Measurements from ENCODE around the gene CCNE1. TPM values are rescaled to one million over a fixed set of nuclear protein-coding genes. Genes with fewer than 3 reads are reported as not detected.
A peak's percentile ranks its signal among the peaks of the same experiment; 100 is the strongest.

CCNE1 gene
- total and polyA plus RNA-seq, 10 of the 15 experiments (the other 5 are each of a cell fraction or from before 2014, with no cell fraction given), result 6.3 to 44.2 (median 35.8) TPM

DNA sequence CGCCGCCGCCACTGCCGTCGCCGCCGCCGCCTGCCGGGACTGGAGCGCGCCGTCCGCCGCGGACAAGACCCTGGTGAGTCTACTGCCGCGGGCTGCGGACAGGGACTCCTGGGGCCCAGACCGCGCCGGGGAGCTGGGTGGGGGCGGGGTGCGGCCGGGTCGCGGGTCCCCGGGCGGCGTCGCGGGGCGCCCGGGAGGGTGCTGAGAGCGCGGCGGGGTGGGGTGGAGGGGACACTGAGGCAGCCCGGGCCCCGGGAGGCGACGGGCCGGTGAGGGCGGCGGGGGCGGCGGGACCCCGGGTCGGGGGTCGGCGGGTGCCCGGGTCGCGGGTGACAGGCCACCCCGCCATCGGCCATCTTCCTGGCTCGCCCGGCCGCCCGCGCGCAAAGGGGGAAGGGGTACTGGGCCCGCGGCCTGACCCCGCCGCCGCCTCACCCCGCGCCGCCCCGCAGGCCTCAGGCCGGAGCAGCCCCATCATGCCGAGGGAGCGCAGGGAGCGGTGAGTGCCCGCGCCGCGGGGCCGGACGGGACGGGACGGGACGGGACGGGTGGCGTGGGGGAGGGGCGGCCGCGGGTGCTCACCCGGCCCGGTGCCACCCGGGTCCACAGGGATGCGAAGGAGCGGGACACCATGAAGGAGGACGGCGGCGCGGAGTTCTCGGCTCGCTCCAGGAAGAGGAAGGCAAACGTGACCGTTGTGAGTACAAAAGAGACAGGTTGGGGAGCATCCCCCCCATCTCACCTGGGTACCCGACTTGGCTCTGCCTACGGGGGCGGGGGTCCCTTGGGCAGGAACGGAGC lies 489 bp downstream of the CCNE1 start (continued):
- no peak for TF ChIP-seq MYC (IDR thresholded peaks at IDR 0.05; ENCODE audit: insufficient read depth, insufficient read length, insufficient replicate concordance, low read length, severe bottlenecking)
- TF ChIP-seq ELK1 (IDR thresholded peaks at IDR 0.05; ENCODE audit: low read depth, low read length), result no peak
- TF ChIP-seq ETV6 (conservative IDR thresholded peaks at IDR 0.05 in 1 of 2, IDR thresholded peaks at IDR 0.05 in 1 of 2; ENCODE audit: borderline replicate concordance in 1 of 2, low read depth in 1 of 2), result no peak

DNA sequence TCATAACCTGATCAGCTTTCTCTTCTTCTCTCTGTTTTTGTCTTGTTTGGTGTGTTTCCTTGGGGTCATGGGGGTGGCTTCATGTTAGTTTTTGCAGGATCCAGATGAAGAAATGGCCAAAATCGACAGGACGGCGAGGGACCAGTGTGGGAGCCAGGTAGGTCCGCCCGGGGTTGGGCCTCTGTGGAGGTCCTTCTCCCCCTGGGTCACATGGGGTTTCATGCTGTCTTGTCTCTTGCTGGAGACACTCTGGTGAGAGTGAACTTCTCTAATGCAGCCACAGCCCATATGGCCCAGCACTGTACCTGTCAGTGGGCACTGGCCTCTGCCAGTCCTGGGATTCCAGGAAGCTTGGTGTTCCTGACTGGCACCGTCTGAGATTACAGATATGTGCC lies 1.1 kb downstream of the CCNE1 start:
- ChIA-PET POLR2A (no interaction called here), CTCF (interaction anchor here (1.1 kb wide), 1 partner anchor 53 kb away, joined by 3 read pairs; no protein-coding TSS in a partner anchor), RAD21 (ENCODE audit: unreplicated experiment) (interaction anchor here (1.3 kb wide), 1 partner anchor 23 kb away, joined by 3 read pairs; no protein-coding TSS in a partner anchor), SMC1A (ENCODE audit: uncharacterized antibody, unreplicated experiment) (interaction anchor here (2.2 to 2.4 kb wide), 2 partner anchors 16 to 22 kb away, joined by 11 read pairs; no protein-coding TSS in a partner anchor)
- peak overlapping the region; percentile 73 for H2AFZ ChIP-seq (ENCODE audit: control insufficient read depth, low read depth, low read length)
- TSS peak; percentile 63 for BruUV-seq (replicated peaks)
- 98% methylated on average over 6 of the region's 6 CpGs for WGBS (ENCODE audit: insufficient coverage, insufficient replicate concordance, low lambda C conversion rate, missing lambda C conversion rate)
- in situ Hi-C loops (cut with MboI), result no loop called here
- DNase-seq (ENCODE audit: low read depth, low spot score), result no peak
- intact Hi-C loops (cut with micrococcal nuclease; ENCODE audit: unreplicated experiment), result loop anchor here (5.0 kb wide), 1 partner anchor 51 kb away; no protein-coding TSS in a partner anchor
- H3K4me3 ChIP-seq, result peak overlapping the region; percentile 80
- H3K9ac ChIP-seq (ENCODE audit: control insufficient read depth, insufficient read depth, low read length), result peak overlapping the region; percentile 46; the same call in 1 of the 2 replicates
- H3K36me3 ChIP-seq (ENCODE audit: control insufficient read depth in 2 of 2, insufficient read depth in 2 of 2, low read length in 1 of 2), result peaks cover 3 to 5% of the 10 kb centered on the region in 2 experiments
- no peaks in the 10 kb centered on the region for H4K20me1 ChIP-seq (ENCODE audit: control insufficient read depth, insufficient read depth)
- FAIRE-seq, result no peak
- H3K27me3 ChIP-seq (replicated peaks in 1 of 2; ENCODE audit: control insufficient read depth in 2 of 2, insufficient read depth in 2 of 2, low read length in 1 of 2), result no peaks in the 10 kb centered on the region
- no peaks in the 10 kb centered on the region for H3K9me3 ChIP-seq (replicated peaks; ENCODE audit: control insufficient read depth, insufficient read depth, low read length)
- ATAC-seq, result no peak
- H3K4me2 ChIP-seq (ENCODE audit: control insufficient read depth, insufficient read depth), result peak overlapping the region; percentile 91
- H3K79me2 ChIP-seq (ENCODE audit: control insufficient read depth, insufficient read depth, low read length), result peaks cover 7% of the 10 kb centered on the region
- peaks cover 16% of the 10 kb centered on the region for H3K4me1 ChIP-seq (ENCODE audit: control insufficient read depth, insufficient read depth, low read length)
- peak overlapping the region; percentile 8; the same call in 1 of the 2 replicates for H3K27ac ChIP-seq (ENCODE audit: control insufficient read depth, insufficient read depth)
- TF ChIP-seq FOXM1 (IDR thresholded peaks at IDR 0.05; ENCODE audit: low read depth, low read length), result no peak
- no peak for TF ChIP-seq FOXK2 (IDR thresholded peaks at IDR 0.05)
- TF ChIP-seq BRCA1 (IDR thresholded peaks at IDR 0.05; ENCODE audit: low read depth, low read length), result no peak
- TF ChIP-seq RUNX3 (IDR thresholded peaks at IDR 0.05; ENCODE audit: low read length), result no peak
- TF ChIP-seq NFYA (IDR thresholded peaks at IDR 0.05; ENCODE audit: borderline replicate concordance, low read depth, low read length), result no peak
- no peak for TF ChIP-seq SMC3 (IDR thresholded peaks at IDR 0.05; ENCODE audit: borderline replicate concordance, low read length)
- TF ChIP-seq RCOR1 (conservative IDR thresholded peaks at IDR 0.05; ENCODE audit: low read depth, low read length), result no peak
- no peak for TF ChIP-seq ZBTB40 (IDR thresholded peaks at IDR 0.05; ENCODE audit: borderline replicate concordance)
- TF ChIP-seq, protein P1, sequence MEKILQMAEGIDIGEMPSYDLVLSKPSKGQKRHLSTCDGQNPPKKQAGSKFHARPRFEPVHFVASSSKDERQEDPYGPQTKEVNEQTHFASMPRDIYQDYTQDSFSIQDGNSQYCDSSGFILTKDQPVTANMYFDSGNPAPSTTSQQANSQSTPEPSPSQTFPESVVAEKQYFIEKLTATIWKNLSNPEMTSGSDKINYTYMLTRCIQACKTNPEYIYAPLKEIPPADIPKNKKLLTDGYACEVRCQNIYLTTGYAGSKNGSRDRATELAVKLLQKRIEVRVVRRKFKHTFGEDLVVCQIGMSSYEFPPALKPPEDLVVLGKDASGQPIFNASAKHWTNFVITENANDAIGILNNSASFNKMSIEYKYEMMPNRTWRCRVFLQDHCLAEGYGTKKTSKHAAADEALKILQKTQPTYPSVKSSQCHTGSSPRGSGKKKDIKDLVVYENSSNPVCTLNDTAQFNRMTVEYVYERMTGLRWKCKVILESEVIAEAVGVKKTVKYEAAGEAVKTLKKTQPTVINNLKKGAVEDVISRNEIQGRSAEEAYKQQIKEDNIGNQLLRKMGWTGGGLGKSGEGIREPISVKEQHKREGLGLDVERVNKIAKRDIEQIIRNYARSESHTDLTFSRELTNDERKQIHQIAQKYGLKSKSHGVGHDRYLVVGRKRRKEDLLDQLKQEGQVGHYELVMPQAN (conservative IDR thresholded peaks at IDR 0.05), result no peak
- TF ChIP-seq TARDBP (IDR thresholded peaks at IDR 0.05; ENCODE audit: borderline replicate concordance), result no peak
- TF ChIP-seq EED (IDR thresholded peaks at IDR 0.05; ENCODE audit: low read depth), result no peak
